GM12801 (cell line): Measurements from ENCODE around the gene TTLL11.

Experiments used
- CTCF ChIP-seq: IDR thresholded peaks from one replicate; pipeline ENCODE4 v1.5.1; 2011; ENCODE audit warnings: control low read depth; ENCODE audit not compliant: insufficient read length; ENCODE audit errors: extremely low read depth

Gene TTLL11

DNA sequence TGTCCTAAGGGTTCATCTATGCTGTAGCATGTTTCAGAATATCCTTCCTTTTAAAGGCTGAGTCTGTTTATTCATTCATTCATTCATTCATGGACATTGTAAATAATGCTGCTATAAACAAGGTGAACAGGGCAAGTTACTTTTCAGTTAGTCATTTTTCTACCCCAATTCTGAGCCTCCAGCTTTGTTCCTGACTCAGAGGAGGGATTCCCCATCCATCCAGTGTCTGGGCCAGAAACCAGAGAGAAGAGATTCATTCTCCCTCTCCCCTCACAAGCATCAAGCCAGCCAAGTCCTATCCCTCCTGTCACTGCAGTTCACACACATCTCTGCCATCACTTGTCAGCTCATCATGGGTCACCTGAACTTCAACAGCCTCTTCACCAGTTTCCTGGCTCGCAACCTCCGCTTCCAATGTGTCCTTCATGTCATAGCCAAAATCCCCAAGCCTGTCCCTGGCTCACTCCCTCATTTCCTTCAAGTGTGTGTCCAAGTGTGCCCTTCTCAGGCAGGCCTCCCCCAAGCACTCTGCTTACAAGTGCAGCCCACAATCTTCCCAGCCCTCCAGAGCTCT, 203.0 kb downstream of the TTLL11 start:
- no peak for TF ChIP-seq CTCF

- no peak for TF ChIP-seq CTCF
These were observed 204.7 kb downstream of the TTLL11 start for GRCh38 chr9:121888438-121888775.

- no peak for TF ChIP-seq CTCF
These were observed 205.3 kb downstream of the TTLL11 start for GRCh38 chr9:121887553-121888437.

DNA sequence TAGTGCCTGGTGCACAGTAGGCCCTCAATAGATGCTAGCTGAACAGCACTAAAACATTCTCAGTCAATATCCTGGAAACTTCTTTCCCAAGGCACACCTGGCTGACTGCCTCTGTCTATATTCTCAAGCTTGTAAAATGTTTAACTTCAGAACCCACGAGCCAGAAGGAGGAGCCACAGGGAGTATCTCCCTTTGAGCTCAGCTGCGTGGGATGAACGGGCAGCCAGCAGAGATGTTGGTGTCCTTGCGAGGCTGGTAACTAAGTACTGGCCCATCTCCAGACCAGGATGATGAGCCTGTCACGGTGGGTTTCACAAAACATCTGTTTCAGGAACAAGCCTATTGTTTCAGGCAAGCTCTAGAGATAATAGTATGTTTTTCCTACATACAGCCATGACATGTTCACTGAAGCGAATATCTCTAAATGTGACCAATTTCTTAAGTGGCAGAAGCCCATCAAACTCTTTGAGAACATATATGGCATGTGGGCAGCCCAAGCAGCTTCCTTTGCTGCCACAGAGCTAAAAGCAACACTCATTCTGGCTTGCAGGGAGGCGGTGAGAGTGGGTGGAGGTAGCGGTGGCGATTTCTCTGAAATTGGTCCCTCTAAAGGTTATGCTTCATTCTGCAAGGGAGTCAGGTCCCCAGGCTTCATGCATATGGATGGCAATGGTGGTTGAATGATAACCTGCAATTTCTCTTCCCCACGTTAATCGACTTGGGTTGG, 206.2 kb downstream of the TTLL11 start:
- TF ChIP-seq CTCF, result no peak

DNA sequence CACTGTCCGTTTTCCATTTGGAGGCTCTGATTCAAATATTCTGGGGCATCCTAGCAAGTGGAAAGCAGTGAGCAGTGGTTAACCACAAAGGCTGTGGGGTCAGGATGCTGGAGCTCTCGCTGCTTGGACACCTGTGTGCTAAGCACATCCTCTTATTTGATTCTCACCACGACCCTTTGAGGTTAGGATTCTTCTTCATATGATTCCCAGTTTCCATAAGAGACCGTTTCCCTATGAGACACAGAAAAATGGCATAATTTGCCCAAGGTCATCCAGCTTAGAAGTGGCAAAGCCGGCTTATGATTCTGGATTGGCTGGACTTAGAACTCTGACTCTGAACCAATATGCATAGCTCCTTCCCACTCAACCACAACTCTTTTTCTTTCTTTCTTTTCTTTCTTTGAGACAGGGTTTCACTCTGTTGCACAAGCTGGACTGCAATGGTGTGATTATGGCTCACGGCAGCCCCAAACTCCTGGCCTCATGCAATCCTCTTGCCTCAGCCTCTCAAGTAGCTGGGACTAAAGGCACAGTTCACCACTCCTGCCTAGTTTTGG, 207.7 kb downstream of the TTLL11 start:
- TF ChIP-seq CTCF, result no peak

GRCh38 chr9:121884057-121884541, 209.0 kb downstream of the TTLL11 start:
- TF ChIP-seq CTCF, result no peak
